ENCODE results near the gene AKR7A2. TPM values are rescaled to one million over a fixed set of nuclear protein-coding genes. Genes with fewer than 3 reads are reported as not detected.

AKR7A2 gene
- total and polyA plus RNA-seq, 12 donors, result 6.8 to 48.5 (median 43.0) TPM

DNA sequence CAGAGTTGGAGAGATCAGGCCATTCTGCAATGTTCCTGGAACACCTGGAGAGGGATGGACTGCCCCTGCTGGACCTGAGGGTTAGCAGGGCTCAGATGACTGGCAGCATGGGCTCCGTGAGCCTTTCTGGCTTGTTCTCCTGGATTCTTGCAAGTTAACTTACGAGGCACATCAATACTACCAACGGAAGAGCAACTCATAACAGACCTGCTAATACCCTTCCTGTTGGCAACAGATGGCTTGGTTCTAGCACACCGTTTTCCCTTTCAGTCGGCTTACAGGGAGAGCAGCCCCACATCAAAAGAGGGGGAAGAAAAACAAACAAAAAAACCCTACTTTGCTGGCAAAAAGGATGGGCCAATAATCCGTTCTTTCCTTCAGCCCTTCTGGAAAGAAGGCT, 48.1 kb upstream of the AKR7A2 start:
- Histone ChIP-seq H3K9me3 (no peaks in the 10 kb centered on the region), H3K4me1 (peaks cover 0 to 30% (median 16%) of the 10 kb centered on the region in 9 donors), H3K27ac (peak overlapping the region in 1 of 10 donors; percentile 35), H3K27me3 (no peaks in the 10 kb centered on the region), H3K4me3 (no peak overlapping the region), H3K36me3 (peaks cover 5 to 80% (median 21%) of the 10 kb centered on the region in 9 donors)
- ATAC-seq, result no peak
- 60 to 63% methylated on average over 6 of the region's 6 CpGs for WGBS, 2 donors
- no peak for TF ChIP-seq CTCF (IDR thresholded peaks at IDR 0.05)
- intact Hi-C loops (cut with DNase I), result no loop called here
- DNase-seq, result no peak

DNA sequence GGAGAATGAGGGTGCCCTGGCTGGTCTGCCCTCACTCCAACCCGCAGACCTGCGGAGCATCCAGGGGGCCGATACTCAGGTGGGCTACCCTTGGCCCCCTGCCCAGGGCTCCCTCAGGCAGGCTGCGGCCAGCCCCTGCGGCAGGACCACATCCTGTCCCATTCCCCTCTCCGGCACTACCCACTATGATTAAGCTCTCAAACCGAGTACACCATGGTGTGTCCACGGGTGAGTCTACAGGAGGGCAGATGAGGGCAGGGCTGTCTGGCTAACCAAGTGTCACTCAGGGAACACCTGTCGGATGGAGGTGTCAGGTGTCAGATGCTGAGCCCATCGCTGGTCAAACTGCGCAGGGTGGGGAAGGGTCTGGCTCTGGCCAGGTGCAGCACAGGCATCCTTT, 47.4 kb upstream of the AKR7A2 start:
- WGBS, 2 donors, result 88 to 90% methylated on average over 11 of the region's 11 CpGs
- Histone ChIP-seq H3K27me3 (no peaks in the 10 kb centered on the region), H3K4me3 (no peak overlapping the region), H3K4me1 (peaks cover 0 to 36% (median 16%) of the 10 kb centered on the region in 9 donors), H3K9me3 (no peaks in the 10 kb centered on the region), H3K36me3 (peaks cover 5 to 80% (median 22%) of the 10 kb centered on the region in 9 donors), H3K27ac (no peak overlapping the region)
- intact Hi-C loops (cut with DNase I), result no loop called here
- TF ChIP-seq CTCF (IDR thresholded peaks at IDR 0.05), result no peak
- DNase-seq (no peak), ATAC-seq (peak in 1 of 8 donors; percentile 9)

GRCh38 chr1:19358710-19359109, 46.8 kb upstream of the AKR7A2 start:
- 88 to 91% methylated on average over 8 of the region's 8 CpGs for WGBS, 2 donors
- Histone ChIP-seq H3K4me1 (peaks cover 0 to 36% (median 15%) of the 10 kb centered on the region in 9 donors), H3K9me3 (no peaks in the 10 kb centered on the region), H3K27me3 (no peaks in the 10 kb centered on the region), H3K4me3 (no peak overlapping the region), H3K36me3 (peaks cover 5 to 80% (median 27%) of the 10 kb centered on the region in 9 donors), H3K27ac (no peak overlapping the region)
- no peak for TF ChIP-seq CTCF (IDR thresholded peaks at IDR 0.05)
- intact Hi-C loops (cut with DNase I), result no loop called here
- no peak for ATAC-seq
- DNase-seq, result no peak

DNA sequence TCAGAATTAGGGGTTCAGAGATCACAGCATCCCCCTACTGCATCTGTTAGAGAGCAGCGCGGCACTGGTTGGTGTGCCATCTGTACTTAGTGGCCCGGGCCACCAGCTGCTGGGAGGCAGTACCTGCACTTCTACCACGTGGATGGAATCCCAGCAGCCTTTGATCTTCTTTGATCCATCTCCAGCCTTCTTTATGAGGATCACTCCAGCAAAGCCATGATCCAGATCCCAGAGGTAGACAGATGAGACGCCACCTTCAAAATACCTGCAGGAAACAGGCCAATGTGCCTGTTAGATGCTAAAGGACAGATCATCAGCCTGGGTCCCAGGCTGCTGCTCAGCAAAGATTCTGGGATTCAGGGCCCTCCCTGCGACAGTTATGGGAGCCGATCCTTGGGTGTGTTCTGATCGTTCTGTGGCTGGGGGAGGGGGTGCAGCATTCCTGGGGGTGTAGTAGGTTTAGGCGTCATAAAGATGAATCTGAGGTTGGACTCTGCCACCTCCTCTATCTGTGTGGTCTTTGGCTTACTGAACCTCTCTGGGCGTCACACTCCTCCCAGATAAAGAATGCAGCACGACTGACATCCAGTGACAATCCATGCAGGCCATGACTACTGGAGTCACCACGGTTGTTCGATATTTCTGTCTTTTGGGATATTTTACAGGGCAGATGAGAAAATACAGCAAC, 45.5 kb upstream of the AKR7A2 start:
- no peak overlapping the region for H3K27ac ChIP-seq
- ATAC-seq (no peak), DNase-seq (no peak)
- no peak for TF ChIP-seq CTCF (IDR thresholded peaks at IDR 0.05)
- no peaks in the 10 kb centered on the region for H3K27me3 ChIP-seq
- WGBS, 2 donors, result 90 to 93% methylated on average over 13 of the region's 13 CpGs
- peaks cover 0 to 34% (median 14%) of the 10 kb centered on the region in 9 donors for H3K4me1 ChIP-seq
- intact Hi-C loops (cut with DNase I), result no loop called here
- peaks cover 5 to 80% (median 31%) of the 10 kb centered on the region in 9 donors for H3K36me3 ChIP-seq
- H3K4me3 ChIP-seq, result no peak overlapping the region
- H3K9me3 ChIP-seq, result no peaks in the 10 kb centered on the region

Data from heart right ventricle (tissue), 16 donors.